ENCODE measurements around the gene SPHKAP.

DNA sequence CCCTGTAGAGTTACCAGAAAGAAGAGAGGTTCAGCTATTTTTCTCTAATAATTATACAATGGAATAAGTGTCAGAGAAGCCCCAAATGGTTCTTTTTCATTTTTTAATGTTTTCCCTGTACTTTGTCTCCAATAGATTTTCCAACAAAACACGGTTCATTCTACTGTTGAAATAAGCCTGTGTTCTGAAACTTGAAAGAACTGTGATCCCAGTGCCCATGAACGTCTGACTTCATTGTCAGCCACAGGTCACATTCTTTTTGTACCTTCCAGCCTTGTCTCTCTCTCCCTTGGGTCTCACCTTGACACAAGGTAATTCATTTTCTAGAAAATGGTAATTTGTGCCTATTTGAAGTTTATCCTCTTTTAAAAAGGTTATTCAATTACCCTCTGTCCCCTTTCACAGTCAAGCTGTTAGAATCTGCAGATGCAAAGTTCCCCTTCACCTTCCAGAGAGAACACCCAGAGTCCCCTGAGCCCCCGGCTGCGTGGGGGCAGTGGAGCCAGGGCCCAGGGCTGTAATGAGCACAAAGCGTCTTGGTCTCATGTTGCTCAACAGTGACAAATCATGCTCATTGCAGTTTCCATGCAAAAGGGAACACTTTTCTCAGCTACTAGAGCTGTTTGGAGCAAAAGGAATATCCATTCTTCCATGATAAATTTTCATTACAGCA is 115.2 kb downstream of the SPHKAP start:
- TF ChIP-seq, protein P1, sequence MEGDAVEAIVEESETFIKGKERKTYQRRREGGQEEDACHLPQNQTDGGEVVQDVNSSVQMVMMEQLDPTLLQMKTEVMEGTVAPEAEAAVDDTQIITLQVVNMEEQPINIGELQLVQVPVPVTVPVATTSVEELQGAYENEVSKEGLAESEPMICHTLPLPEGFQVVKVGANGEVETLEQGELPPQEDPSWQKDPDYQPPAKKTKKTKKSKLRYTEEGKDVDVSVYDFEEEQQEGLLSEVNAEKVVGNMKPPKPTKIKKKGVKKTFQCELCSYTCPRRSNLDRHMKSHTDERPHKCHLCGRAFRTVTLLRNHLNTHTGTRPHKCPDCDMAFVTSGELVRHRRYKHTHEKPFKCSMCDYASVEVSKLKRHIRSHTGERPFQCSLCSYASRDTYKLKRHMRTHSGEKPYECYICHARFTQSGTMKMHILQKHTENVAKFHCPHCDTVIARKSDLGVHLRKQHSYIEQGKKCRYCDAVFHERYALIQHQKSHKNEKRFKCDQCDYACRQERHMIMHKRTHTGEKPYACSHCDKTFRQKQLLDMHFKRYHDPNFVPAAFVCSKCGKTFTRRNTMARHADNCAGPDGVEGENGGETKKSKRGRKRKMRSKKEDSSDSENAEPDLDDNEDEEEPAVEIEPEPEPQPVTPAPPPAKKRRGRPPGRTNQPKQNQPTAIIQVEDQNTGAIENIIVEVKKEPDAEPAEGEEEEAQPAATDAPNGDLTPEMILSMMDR (IDR thresholded peaks at IDR 0.05): no peak
- TF ChIP-seq POLR2A (IDR thresholded peaks at IDR 0.05): no peak
